ENCODE data around the gene TMTC2. TPM values are rescaled to one million over a fixed set of nuclear protein-coding genes. Genes with fewer than 3 reads are reported as not detected.

Gene TMTC2
- 1 to 10 TPM; 4.7 to 9.0 TPM for total RNA-seq

GRCh38 chr12:82686168-82687020 lies at the start of gene TMTC2:
Gene TMTC2 (plus strand): TSS chr12:82686906.
- Mint-ChIP-seq H3K27me3 (ENCODE audit: low read depth) (peaks cover 19% of the 10 kb centered on the region), H3K36me3 (ENCODE audit: insufficient read depth in 2 of 2) (peaks cover 0 to 1% of the 10 kb centered on the region in 2 donors), H3K4me1 (ENCODE audit: low read depth) (peaks cover 16% of the 10 kb centered on the region), H3K9me3 (no peaks in the 10 kb centered on the region), H3K27ac (peak within 1 kb of the TSS; percentile 82), H3K4me3 (peak within 1 kb of the TSS; percentile 95 to 100)
- ATAC-seq (replicated peaks in 1 of 2) (peak; percentile 91 to 92), DNase-seq (peak; percentile 94)

- Mint-ChIP-seq H3K27me3 (ENCODE audit: low read depth) (no peaks in the 10 kb centered on the region), H3K9me3 (peaks cover 0 to 2% of the 10 kb centered on the region in 2 donors), H3K27ac (no peak overlapping the region), H3K4me1 (ENCODE audit: low read depth) (no peaks in the 10 kb centered on the region), H3K4me3 (no peak overlapping the region), H3K36me3 (ENCODE audit: insufficient read depth in 2 of 2) (no peaks in the 10 kb centered on the region)
- no peak for ATAC-seq (replicated peaks in 1 of 2)
- no peak for DNase-seq
Measured at GRCh38 chr12:82638324-82638723, 48.4 kb upstream of the TMTC2 start.

DNA sequence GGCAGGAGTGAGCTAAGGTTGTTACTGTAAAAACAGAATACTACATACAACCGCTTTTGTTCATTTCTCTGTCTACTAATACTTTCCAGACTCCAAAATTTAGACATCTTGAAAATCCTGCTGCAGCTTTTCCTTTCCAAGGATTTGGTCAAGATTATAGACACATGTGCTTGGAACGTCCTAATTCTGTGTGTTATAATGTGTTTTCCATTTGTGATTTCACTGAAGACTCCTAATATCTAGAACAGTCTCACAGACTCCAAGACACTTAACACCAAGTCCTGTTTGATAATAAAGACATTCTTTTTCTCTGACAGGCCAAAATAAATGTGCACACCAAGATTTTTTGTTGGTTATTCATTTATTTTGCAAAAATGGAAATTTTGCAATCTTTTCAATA lies 41.8 kb upstream of the TMTC2 start:
- ATAC-seq (replicated peaks in 1 of 2) (no peak), DNase-seq (no peak)
- Mint-ChIP-seq H3K9me3 (peaks cover 0 to 2% of the 10 kb centered on the region in 2 donors), H3K27me3 (ENCODE audit: low read depth) (no peaks in the 10 kb centered on the region), H3K4me3 (no peak overlapping the region), H3K36me3 (ENCODE audit: insufficient read depth in 2 of 2) (no peaks in the 10 kb centered on the region), H3K4me1 (ENCODE audit: low read depth) (no peaks in the 10 kb centered on the region), H3K27ac (no peak overlapping the region)

DNA sequence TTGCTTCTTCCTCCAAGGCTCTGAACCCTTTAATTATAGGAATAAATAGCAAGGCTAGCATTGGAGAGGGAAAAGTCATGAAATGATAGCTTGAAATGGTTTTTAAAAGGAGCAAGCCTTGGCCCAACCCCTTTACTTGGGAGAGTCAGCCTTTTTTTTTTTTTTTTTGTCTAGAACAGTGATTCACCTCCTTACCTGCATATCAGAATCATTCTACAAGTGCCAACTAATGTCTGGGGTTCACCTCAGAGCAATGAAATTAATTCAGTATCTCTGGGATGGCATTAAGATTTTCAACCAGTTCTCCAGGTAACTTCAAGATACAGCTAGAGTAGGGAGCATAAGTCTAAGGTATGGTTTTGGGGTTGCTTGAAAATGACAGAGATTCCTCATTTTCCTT lies 41.3 kb upstream of the TMTC2 start:
- H3K4me3 Mint-ChIP-seq: no peak overlapping the region
- ATAC-seq (replicated peaks in 1 of 2) (no peak), DNase-seq (no peak)
- H3K9me3 Mint-ChIP-seq: peaks cover 0 to 2% of the 10 kb centered on the region in 2 donors
- no peaks in the 10 kb centered on the region for H3K4me1 Mint-ChIP-seq (ENCODE audit: low read depth)
- no peaks in the 10 kb centered on the region for H3K36me3 Mint-ChIP-seq (ENCODE audit: insufficient read depth in 2 of 2)
- H3K27ac Mint-ChIP-seq: no peak overlapping the region
- H3K27me3 Mint-ChIP-seq (ENCODE audit: low read depth): no peaks in the 10 kb centered on the region

- H3K4me1 Mint-ChIP-seq (ENCODE audit: low read depth): no peaks in the 10 kb centered on the region
- no peaks in the 10 kb centered on the region for H3K27me3 Mint-ChIP-seq (ENCODE audit: low read depth)
- H3K36me3 Mint-ChIP-seq (ENCODE audit: insufficient read depth in 2 of 2): no peaks in the 10 kb centered on the region
- no peak overlapping the region for H3K4me3 Mint-ChIP-seq
- ATAC-seq (replicated peaks in 1 of 2) (no peak), DNase-seq (no peak)
- no peak overlapping the region for H3K27ac Mint-ChIP-seq
- H3K9me3 Mint-ChIP-seq: no peaks in the 10 kb centered on the region
Measured at GRCh38 chr12:82647853-82648252, 38.9 kb upstream of the TMTC2 start.

DNA sequence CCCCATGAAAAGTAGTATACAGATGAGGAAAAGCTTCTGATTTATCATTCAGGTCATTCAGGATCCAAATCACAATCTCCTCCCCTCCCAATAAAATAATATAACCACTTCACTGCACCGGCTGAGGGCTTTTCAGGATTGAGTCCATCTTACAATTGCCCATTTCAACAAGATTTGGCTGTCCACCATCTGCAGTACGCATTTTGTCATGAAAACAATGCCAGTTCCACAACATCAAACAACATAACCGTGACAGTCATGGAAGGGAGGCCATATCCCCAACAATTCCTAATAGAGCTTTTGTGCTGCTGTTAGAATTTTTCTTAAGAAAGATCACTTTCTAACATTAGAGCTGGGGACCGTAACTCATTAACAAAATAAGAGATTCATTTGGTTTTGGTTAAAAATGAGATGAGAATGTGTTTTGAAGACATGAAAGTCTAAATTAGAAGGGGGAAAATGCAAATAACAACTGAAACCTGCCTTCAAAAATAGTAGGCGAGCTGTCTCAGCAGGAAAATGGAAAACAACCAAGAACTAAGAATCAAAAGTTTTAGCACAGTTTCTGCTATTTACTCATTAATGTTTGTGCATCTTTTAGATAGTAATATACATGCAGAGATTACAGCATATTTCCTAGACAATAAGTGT lies 38.3 kb upstream of the TMTC2 start:
- no peaks in the 10 kb centered on the region for H3K27me3 Mint-ChIP-seq (ENCODE audit: low read depth)
- no peaks in the 10 kb centered on the region for H3K9me3 Mint-ChIP-seq
- DNase-seq: no peak
- no peaks in the 10 kb centered on the region for H3K4me1 Mint-ChIP-seq (ENCODE audit: low read depth)
- no peak overlapping the region for H3K4me3 Mint-ChIP-seq
- no peak overlapping the region for H3K27ac Mint-ChIP-seq
- no peak for ATAC-seq (replicated peaks in 1 of 2)
- H3K36me3 Mint-ChIP-seq (ENCODE audit: insufficient read depth in 2 of 2): no peaks in the 10 kb centered on the region

- no peak for DNase-seq
- H3K9me3 Mint-ChIP-seq: no peaks in the 10 kb centered on the region
- H3K4me1 Mint-ChIP-seq (ENCODE audit: low read depth): no peaks in the 10 kb centered on the region
- peak in 1 of 2 donors; percentile 61 for ATAC-seq (replicated peaks in 1 of 2)
- H3K27ac Mint-ChIP-seq: no peak overlapping the region
- H3K36me3 Mint-ChIP-seq (ENCODE audit: insufficient read depth in 2 of 2): no peaks in the 10 kb centered on the region
- H3K4me3 Mint-ChIP-seq: no peak overlapping the region
- H3K27me3 Mint-ChIP-seq (ENCODE audit: low read depth): no peaks in the 10 kb centered on the region
Measured at GRCh38 chr12:82650627-82651337, 35.9 kb upstream of the TMTC2 start.

GRCh38 chr12:82651489-82651888 lies 35.2 kb upstream of the TMTC2 start:
- no peak overlapping the region for H3K4me3 Mint-ChIP-seq
- no peak overlapping the region for H3K27ac Mint-ChIP-seq
- no peaks in the 10 kb centered on the region for H3K9me3 Mint-ChIP-seq
- H3K4me1 Mint-ChIP-seq (ENCODE audit: low read depth): no peaks in the 10 kb centered on the region
- DNase-seq: no peak
- no peaks in the 10 kb centered on the region for H3K27me3 Mint-ChIP-seq (ENCODE audit: low read depth)
- ATAC-seq (replicated peaks in 1 of 2): no peak
- H3K36me3 Mint-ChIP-seq (ENCODE audit: insufficient read depth in 2 of 2): no peaks in the 10 kb centered on the region

DNA sequence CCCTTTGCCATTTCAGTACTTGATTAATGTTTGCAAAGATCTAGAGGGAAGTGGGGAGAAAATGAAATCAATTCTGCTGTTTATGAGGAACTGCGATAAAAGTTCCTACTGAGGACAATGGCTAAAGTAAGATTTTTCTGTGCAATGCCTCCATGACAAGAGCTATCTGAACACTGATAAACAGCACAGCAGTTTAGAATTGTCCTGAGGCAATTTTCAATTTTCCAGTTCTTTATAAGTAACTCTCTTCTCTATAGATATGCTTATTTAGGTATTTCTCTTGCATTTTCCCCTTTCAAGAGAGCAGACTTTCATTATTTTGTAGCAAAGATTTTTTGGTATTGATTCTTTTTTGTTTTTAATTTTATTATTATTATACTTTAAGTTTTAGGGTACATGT lies 34.6 kb upstream of the TMTC2 start:
- DNase-seq: no peak
- Mint-ChIP-seq H3K4me3 (no peak overlapping the region), H3K9me3 (no peaks in the 10 kb centered on the region), H3K36me3 (ENCODE audit: insufficient read depth in 2 of 2) (no peaks in the 10 kb centered on the region), H3K27me3 (ENCODE audit: low read depth) (no peaks in the 10 kb centered on the region), H3K27ac (no peak overlapping the region), H3K4me1 (ENCODE audit: low read depth) (no peaks in the 10 kb centered on the region)
- ATAC-seq (replicated peaks in 1 of 2): no peak

GRCh38 chr12:82655751-82656150 lies 31.0 kb upstream of the TMTC2 start:
- Mint-ChIP-seq H3K36me3 (ENCODE audit: insufficient read depth in 2 of 2) (no peaks in the 10 kb centered on the region), H3K27ac (no peak overlapping the region)

GRCh38 chr12:82659343-82660207 lies 27.1 kb upstream of the TMTC2 start:
- Mint-ChIP-seq H3K27me3 (ENCODE audit: low read depth) (no peaks in the 10 kb centered on the region), H3K9me3 (no peaks in the 10 kb centered on the region), H3K27ac (no peak overlapping the region), H3K4me1 (ENCODE audit: low read depth) (no peaks in the 10 kb centered on the region), H3K4me3 (no peak overlapping the region), H3K36me3 (ENCODE audit: insufficient read depth in 2 of 2) (no peaks in the 10 kb centered on the region)
- no peak for DNase-seq
- ATAC-seq (replicated peaks in 1 of 2): no peak

More at GRCh38 chr12:82655751-82656150, 31.0 kb upstream of the TMTC2 start:
- no peaks in the 10 kb centered on the region for H3K4me1 Mint-ChIP-seq (ENCODE audit: low read depth)
- no peak overlapping the region for H3K4me3 Mint-ChIP-seq
- no peaks in the 10 kb centered on the region for H3K27me3 Mint-ChIP-seq (ENCODE audit: low read depth)
- DNase-seq (no peak), ATAC-seq (replicated peaks in 1 of 2) (no peak)
- H3K9me3 Mint-ChIP-seq: no peaks in the 10 kb centered on the region

DNA sequence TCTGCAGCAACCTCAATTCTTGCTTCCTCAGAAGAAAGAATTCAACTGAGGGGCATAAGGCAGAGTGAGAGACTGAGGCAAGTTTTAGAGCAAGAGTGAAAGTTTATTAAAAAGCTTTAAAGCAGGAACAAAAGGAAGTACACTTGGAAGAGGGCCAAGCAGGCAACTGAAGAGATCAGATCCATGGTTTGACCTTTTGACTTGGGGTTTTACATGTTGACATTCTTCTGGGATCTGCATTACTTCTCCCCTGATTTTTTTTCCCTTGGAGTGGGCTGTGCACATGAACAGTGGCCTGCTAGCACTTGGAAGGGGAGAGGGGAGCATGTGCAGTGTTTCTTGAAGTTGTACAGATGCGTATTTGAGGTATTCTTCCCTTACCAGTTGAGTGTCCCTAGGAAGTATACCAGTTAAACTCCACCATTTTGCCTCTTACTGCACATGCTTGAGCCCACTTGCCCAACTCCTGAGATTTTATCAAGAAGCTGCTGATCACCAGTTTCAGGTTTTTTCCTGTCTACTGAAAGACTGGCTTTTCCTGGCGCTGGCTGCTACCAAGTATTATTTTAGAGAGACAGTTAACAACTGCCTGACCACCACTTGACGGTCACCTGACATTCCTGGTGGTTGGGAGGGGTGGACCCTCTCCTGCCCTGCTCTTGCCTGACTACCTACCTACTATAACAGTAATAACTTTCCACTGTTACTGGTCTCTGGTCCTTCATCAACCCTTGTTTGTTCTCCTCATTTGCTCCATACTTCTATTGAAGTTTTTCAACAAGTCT lies 26.0 kb upstream of the TMTC2 start:
- Mint-ChIP-seq H3K9me3 (no peaks in the 10 kb centered on the region), H3K4me3 (no peak overlapping the region), H3K4me1 (ENCODE audit: low read depth) (no peaks in the 10 kb centered on the region), H3K27ac (no peak overlapping the region), H3K27me3 (ENCODE audit: low read depth) (peaks cover 3% of the 10 kb centered on the region), H3K36me3 (ENCODE audit: insufficient read depth in 2 of 2) (no peaks in the 10 kb centered on the region)
- DNase-seq (no peak), ATAC-seq (replicated peaks in 1 of 2) (no peak)
